Activated CD8-positive, alpha-beta memory T cell treated with anti-CD3 and anti-CD28 coated beads, Interleukin-2, amount 50 U/mL, for 24 hours (primary cell): ENCODE results near the gene ANAPC5.
"Not testable (repeated sequence)": the region's sequence is repeated elsewhere in the genome, so short reads cannot be mapped to it uniquely, and the experiment has no call there.

ENCODE experiments used
- DNase-seq: peaks from one replicate; pipeline ENCODE4 v3.0.0-alpha.2; 2020; ENCODE audit errors: extremely low read depth

The ANAPC5 gene, protein sequence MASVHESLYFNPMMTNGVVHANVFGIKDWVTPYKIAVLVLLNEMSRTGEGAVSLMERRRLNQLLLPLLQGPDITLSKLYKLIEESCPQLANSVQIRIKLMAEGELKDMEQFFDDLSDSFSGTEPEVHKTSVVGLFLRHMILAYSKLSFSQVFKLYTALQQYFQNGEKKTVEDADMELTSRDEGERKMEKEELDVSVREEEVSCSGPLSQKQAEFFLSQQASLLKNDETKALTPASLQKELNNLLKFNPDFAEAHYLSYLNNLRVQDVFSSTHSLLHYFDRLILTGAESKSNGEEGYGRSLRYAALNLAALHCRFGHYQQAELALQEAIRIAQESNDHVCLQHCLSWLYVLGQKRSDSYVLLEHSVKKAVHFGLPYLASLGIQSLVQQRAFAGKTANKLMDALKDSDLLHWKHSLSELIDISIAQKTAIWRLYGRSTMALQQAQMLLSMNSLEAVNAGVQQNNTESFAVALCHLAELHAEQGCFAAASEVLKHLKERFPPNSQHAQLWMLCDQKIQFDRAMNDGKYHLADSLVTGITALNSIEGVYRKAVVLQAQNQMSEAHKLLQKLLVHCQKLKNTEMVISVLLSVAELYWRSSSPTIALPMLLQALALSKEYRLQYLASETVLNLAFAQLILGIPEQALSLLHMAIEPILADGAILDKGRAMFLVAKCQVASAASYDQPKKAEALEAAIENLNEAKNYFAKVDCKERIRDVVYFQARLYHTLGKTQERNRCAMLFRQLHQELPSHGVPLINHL

DNA sequence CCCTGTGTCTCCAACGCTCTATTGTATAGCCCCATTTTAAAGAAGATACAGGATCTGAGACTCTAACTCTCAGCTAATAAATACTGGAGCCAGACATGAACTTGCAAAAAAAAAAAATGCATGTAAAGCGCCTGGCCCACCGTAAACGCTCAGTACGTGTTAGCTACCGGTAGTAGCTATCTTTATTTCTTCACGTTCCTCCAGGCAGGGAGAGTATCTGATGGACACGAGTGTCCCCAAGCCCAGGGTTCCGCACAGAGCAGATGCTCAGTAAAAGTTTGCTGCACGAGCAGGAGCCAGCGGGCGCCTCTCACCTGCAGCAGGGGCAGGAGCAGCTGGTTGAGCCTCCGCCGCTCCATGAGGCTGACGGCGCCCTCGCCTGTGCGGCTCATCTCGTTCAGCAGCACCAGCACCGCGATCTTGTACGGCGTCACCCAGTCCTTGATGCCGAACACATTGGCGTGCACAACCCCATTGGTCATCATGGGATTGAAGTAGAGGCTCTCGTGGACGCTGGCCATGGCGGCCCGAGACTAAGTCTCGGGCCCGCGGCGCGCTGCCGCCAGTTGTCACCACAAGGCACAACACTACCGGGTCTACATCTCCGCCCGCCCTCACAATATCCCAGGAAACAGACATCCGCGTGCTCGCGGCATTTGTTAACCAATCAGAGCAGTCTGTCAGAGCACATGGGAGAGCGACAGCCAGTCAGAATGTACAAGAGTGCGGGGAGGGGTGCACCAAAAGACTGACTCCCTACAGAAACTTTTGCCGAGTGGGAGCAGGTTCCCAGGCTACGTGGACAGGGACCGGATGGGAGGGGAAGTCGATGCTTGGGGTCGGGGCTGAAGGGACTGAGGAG lies at the start of gene ANAPC5:
TSS of gene ANAPC5 (minus strand) at position 592 of the 862 bp plus-strand sequence. CDS start at position 521, 71 bp downstream.
- peak; percentile 81 for DNase-seq

DNA sequence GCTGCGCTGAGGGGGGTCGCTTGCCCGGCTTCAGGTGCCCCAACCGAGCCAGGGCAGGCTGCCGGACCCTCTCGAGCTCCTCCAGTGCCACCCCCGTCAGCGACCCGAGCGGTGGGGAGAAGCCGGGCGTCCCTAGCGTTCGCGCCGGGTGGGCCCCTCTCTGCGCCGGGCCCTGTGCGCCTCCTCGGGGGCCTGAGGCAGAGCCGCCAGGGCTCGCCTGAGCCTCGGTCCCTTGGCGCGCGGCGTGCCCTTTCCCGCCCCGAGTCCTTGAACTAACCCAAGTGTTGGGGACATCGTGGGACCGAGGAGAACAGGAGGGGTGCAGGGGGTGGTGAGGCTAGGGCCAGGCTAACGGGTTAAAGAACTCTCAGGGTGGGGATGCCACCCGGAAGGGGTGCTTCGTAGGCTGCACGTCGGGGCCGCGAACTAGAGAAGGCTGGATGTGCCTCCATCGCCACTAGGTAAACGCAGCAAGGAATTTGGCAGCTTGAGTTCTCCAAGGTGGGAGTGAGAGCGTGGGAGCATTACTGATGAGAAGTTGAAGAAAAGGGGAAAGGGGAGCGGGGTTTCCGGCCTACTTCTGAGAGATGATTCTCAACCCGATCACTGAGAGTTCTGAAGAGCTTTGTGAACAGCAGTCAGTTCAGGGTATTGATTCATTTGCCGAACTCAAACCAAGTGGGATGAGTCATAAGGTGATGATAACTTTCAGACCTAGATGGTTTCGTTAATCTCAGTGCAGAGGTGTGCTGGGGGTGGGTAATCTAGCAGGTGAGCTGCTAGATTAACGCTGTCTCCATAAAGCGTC lies 48.3 kb upstream of the ANAPC5 start:
- peak; percentile 28 for DNase-seq

DNA sequence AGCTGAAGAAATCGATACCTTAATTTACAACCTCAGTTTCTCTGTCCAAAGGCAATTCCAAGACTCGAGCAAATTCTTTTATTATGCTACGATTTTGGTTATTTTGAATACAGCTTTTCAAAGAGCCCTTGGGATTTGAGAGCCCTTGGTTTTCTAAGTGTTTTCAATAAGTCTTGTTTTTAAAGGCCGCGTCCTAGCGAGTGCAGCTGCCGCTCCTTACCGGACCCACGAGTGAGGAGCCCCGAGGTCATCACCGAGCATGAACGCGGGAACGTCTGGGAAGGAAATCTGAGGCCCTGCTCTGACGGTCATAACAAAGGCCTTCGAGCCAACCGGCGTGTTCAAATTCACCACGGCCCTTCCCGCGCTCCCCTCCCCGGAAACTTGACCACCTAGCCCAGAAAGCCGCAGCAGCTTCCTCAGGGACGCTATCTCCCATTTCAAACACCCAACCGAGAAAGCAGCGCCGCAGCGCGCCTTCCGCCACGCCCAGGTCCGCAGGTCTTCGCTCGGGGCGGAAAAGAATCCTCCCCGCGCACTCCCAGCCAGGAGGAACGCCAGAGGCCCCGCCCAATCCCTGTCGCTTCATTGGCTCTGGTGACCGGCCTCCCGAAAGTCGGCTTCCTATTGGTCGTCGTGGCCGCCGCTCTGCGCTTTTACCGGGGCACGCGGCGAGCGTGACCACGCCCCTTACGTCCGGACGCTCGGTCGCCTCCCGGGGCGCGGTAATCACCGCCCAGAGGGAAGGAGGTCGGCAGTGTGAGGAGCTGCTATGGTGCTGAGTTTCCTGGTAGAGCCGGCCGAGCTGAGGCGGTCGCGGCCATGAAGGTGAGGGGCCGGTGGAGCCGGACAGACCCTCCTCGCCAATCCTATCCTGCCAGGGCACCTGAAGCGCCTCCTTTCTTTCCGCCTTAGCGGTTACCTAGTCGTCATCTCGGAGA lies 47.5 kb upstream of the ANAPC5 start, which contains the start of gene RNF34:
TSS of gene RNF34 (plus strand) at position 728 of the 941 bp plus-strand sequence. CDS start at position 823, 95 bp downstream.
- DNase-seq = peak; percentile 93

DNA sequence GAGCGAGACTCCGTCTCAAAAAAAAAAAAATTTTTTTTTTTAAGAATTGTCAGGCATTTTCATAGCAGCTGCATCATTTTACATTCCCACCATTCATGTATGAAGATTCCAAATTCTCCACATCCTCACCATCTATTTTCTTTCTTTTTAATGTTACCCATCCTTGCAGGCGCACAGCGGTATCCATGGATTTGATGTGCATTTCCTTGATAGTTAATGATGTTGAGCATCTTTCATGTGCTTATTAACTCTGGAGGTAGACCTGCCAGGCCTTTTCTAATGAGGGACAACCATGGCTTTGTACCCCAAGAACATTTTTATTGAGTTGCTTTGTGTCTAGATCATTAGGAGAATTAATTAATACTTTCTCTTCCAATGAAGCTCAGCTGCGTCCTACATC lies 46.1 kb upstream of the ANAPC5 start:
- DNase-seq = no peak

DNA sequence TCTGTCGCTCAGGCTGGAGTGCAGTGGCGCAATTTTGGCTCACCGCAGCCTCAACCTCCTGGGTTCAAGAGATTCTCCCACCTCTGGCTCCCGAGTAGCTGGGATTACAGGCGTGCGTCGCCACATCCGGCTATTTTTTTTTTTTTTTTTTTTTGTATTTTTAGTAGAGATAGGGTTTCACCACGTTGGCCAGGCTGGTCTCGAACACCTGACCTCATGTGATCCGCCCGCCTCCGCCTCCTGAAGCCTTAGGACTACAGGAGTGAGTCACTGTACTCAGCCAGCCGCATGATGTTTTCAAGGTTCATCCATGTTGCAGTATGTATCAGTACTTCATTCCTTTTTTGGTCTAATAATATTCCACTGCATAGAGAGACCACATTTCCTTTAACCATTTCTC lies 45.3 kb upstream of the ANAPC5 start:
- DNase-seq = no peak

DNA sequence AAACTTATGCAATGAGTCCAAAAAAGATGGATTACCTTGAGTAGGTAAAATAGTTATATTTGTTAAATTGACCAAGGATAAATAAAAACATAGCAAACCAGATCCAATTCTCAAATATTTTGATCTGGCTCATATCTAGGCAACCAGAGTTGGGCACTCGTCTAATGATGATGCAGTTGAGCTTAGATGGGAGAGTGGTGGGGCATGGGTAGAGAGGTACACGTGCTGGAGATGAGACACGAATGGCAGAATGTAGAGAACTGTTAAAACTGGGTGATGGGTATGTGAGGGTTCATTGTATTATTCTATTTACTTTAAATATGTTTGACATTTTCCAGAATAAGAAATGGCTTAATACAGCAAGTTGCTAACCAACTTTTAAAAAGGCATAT lies 40.1 kb upstream of the ANAPC5 start:
- DNase-seq = no peak

DNA sequence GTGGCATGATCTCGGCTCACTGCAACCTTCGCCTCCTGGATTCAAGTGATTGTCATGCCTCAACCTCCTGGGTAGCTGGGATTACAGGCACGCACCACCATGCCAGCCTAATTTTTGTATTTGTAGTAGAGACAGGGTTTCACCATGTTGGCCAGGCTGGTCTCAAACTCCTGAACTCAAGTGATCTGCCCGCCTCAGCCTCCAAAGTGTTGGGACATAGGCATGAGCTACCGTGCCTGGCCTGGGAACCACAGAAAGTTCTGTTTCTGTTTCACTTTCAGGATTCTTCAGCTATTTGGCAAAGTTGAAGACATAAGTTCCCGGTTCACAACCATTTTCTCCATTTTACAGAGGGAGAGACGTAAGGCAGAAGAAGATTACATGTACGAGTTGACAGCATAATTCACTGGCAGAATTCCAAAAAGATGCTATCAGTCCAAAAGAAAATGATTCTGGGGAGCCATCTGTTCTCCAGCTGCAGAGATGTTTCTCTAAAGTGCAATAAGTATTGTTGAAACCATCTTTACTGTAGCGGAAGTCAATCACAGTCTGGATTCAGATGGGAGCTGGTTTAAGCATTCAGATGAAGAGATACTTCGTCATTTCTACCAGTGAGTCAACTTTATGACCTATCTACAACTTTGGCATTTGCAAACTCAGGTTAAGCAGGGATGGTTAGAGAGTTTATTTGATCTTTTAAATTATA lies 39.6 kb upstream of the ANAPC5 start:
- no peak for DNase-seq

DNA sequence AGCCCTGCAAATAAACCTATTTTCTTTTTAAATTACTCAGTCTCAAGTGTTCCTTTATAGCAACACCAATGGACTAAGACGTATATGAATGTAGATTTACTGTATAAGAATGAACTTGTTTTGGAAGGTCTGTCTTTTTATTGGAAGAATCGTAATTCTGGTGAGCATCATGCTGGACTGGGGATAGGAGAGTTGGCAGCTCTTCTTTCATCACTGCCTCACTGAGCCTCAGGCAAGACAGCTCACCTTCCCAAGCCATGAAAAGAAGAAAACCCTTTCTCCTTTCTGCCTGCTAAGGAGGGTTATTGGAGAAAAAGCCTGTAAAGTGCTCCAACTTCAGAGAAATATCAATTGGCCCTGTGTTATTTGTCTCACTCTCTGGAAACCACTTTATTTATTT lies 38.6 kb upstream of the ANAPC5 start:
- DNase-seq = no peak

DNA sequence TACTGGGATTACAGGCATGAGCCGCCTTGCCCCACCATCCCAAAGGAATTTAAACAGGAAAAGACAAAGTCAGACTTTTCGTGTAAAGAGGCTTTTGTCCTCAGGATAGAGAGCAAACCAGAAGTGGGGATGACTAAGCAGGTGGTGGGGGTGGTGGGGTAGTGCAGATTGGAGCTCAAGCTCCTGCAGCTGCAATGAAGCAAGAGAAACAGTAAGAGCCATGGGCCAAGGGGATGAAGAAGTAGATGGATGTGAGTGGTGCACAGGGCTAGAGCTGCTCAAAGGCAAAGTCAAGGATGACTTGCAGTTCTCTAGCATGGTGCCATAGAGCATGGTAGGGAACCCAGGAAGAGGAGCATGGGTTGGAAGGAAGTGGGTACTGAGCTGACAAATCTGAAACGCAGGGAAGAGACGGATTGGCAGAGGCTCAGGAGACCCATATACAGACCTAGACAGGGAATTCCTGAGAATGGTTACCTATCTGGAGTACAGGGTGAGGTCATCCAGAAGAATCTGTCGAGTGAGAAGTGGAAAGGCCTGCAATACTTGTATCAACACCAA lies 36.3 kb upstream of the ANAPC5 start:
- DNase-seq = no peak

DNA sequence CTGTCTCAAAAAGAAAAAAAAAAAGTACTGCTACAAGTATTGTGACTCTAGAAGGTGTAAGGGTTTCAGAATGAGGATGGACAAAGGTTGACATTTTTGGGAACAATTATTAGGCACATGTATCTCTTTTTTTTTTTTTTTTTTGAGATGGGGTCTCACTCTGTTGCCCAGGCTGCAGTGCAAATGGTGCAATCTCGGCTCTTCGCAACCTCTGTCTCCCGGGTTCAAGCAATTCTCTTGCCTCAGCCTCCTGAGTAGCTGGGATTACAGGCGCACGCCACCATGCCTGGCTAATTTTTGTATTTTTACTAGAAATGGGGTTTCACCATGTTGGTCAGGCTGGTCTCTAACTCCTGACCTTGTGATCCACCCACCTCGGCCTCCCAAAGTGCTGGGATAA lies 32.7 kb upstream of the ANAPC5 start:
- DNase-seq = not testable (repeated sequence)

DNA sequence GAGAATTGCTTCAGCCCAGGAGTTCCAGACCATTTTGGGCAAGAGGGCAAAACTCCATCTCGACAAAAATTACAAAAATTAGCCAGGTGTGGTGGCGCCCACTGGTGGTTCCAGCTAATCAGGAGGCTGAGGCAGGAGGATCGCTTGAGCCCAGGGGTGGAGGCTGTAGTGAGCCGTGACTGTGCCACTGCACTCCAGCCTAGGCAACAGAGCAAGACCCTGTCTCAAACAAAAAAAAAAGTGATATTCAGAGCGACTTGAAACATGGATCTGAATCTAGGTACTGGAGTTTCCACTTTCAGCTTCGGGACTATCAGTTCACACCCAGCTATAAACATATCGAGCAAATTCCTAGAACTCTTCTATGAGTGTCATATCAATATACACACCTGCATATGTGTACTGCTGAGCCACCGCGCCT lies 31.4 kb upstream of the ANAPC5 start:
- no peak for DNase-seq

DNA sequence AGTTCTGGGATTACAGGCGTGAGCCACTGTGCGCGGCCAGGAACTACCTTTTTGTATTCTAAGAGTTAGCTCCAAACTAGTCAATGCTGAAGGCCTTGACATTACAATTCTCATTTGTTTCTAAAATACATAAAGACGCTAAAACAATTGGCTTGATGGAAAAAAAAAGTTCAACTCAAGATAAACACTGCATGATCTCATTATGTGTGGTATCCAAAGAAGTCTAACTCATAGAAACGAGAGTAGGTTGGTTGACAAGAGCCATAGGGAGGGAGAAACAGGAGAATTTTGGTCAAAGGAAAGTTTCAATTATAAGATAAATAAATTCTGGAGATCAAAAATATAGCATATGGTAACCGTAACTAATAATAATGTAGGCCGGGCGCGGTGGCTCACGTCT lies 27.7 kb upstream of the ANAPC5 start:
- no peak for DNase-seq

DNA sequence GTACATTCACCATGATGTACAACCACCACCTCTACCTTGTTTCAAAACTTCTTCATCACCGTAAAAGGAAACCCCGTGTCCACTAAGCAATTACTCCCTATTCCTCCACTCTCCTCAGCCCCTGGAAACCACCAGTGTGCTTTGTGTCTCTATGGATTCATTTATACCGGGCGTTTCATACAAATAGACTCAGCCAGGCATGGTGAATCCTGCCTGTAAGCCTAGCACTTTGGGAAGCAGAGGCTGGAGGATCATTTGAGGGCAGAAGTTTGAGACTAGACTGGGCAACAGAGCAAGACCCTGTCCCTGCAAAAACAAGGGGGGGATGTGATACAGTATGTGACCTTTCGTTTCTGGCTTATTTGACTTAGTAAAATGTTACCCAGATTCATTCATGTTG lies 26.5 kb upstream of the ANAPC5 start:
- no peak for DNase-seq

DNA sequence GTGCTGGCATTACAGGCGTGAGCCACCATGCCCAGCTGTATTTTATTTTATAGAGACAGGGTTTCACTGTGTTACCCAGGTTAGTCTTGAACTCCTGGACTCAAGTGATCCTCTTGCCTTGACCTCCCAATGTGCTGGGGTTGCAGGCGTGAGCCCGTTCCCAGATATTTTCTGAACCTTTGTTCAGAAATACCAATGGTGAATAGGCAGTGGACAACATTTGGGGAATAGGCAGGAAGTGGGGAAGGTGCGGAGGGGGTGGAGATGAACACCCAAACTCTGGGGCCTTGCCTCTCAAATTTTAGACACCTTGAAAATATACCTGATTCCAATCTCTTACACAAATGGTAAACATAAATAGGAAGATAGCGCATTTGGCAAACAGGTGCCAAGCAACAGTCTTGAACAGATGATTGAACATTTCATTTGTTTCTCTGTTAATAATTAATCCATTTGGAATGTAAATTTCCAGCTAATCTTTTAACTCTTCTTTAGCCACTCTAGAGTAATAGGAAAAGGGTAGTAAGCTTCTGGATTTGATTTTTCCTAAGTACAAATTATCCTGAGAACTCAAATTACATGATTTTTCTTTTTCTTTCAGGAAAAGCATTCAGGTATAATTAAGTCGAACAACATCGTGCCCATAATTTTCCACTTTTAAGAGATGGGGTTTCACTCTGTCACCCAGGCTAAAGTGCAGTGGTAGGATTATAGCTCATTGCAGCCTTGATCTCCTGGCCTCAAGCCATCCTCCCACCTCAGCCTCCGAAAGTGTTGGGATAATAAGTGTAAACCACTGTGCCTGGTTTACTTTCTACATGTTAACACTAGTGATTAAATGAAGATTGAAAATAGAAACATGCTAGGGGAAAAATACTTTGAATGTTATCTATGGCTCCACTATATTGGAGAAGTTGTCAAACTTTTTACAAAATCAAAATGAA lies 24.8 kb upstream of the ANAPC5 start:
- DNase-seq = no peak

DNA sequence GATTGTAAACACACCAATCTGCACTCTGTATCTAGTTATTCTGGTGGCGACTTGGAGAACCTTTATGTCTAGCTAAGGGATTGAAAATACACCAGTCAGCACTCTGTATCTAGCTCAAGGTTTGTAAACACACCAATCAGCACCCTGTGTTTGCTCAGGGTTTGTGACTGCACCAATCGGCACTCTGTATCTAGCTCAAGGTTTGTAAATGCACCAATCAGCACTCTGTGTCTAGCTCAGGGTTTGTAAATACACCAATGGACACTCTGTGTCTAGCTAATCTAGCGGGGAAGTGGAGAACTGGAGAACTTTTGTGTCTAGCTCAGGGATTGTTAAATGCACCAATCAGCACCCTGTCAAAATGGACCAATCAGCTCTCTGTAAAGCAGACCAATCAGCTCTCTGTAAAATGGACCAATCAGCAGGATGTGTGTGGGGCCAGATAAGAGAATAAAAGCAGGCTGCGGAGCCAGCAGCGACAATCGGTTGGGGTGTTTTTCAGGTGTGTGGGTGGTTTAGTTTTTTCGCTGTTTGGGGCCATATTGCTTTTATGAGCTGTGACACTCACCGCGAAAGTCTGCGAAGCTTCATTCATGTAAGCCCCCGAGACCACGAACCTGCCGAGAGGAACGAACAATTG lies 22.9 kb upstream of the ANAPC5 start:
- DNase-seq = not testable (repeated sequence)

DNA sequence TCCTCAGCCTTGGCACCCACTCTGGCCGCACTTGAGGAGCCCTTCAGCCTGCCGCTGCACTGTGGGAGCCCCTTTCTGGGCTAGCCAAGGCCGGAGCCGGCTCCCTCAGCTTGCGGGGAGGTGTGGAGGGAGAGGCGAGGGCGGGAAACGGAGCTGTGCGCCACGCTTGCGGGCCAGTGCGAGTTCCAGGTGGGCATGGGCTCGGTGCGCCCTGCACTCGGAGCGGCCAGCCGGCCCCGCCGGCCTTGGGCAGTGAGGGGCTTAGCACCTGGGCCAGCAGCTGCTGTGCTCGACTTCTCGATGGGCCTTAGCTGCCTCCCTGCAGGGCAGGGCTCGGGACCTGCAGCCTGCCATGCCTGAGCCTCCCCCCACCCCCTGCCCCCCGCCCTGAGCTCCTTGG lies 22.1 kb upstream of the ANAPC5 start:
- DNase-seq = not testable (repeated sequence)

DNA sequence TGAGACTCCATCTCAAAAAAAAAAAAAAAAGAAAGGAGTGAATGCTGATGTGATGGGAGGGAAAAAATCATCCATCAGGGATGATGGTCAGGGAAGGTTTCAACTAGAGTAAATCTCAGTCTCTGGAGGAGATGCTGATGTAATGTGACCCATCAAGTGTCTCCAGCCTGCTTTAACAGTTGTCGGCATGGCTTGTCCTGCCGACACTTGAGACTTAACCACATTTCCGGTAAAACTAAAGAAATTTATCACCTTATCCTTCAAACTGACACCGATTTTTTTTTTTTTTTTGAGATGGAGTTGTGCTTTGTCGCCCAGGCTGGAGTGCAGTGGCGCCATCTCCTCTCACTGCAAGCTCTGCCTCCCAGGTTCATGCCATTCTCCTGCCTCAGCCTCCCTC lies 21.5 kb upstream of the ANAPC5 start:
- no peak for DNase-seq
